Prostate gland (tissue), 2 donors: ENCODE measurements around the gene AP2A1. TPM values are rescaled to one million over a fixed set of nuclear protein-coding genes. Genes with fewer than 3 reads are reported as not detected.

Source experiments
- DNase-seq: peaks from one replicate; pipeline ENCODE4 v3.0.0-alpha.2; 2019; ENCODE audit warnings: low spot score
- H3K27ac ChIP-seq, 2 donors: fragments of 200-600 bp; sonication (generic); 2 replicates each; pipeline ENCODE4 v1.5.1; 2017 to 2019
- H3K27me3 ChIP-seq: fragments of 200-600 bp; sonication (generic); replicated peaks from 2 replicates; pipeline ENCODE4 v1.5.1; 2019; ENCODE audit not compliant: insufficient read depth
- H3K36me3 ChIP-seq, 2 donors: fragments of 200-600 bp; sonication (generic); 1 replicate in 1 of 2; 2 replicates in 1 of 2; pipeline versions ENCODE4 v1.5.1 to v1.8.1; 2017 to 2019
- H3K4me1 ChIP-seq: fragments of 200-600 bp; sonication (generic); replicated peaks from 2 replicates; pipeline ENCODE4 v1.5.1; 2019
- H3K4me3 ChIP-seq, 2 donors: fragments of 200-600 bp; sonication (generic); 2 replicates each; pipeline ENCODE4 v1.5.1; 2017 to 2019
- H3K9me3 ChIP-seq: fragments of 200-600 bp; sonication (generic); 2 replicates; pipeline ENCODE4 v1.5.1; 2017
- CTCF ChIP-seq, 4 experiments: fragments of 200-600 bp in 2 of 4; fragments of 450-650 bp in 2 of 4; sonication (generic) in 2 of 4; IDR thresholded peaks; 1 replicate in 3 of 4; 2 replicates in 1 of 4; pipeline ENCODE4 v1.5.1; 2016 to 2019; ENCODE audit warnings: antibody characterized with exemption in 4 of 4, mild to moderate bottlenecking in 2 of 4, moderate library complexity in 2 of 4
- POLR2A ChIP-seq: fragments of 450-650 bp; IDR thresholded peaks from one replicate; pipeline ENCODE4 v1.6.1; 2016; ENCODE audit warnings: antibody characterized with exemption, mild to moderate bottlenecking
- POLR2AphosphoS5 ChIP-seq: sonication (generic); formaldehyde crosslinking; IDR thresholded peaks from one replicate; pipeline ENCODE4 v1.6.1; 2017; ENCODE audit warnings: antibody characterized with exemption
- WGBS: methylation state at CpG from one replicate; pipeline ENCODE4 v1.1.5; 2018; 5-methylcytosine and 5-hydroxymethylcytosine counted together
- intact Hi-C: fragments of 100-400 bp; cut with DNase I; formaldehyde crosslinking; loops from one replicate; pipeline ENCODE4 v1.14.2; 2022
- total RNA-seq, 2 donors: library from RNA; depleted of rRNA; stranded (reverse); fragments of >200 nt; gene quantifications; one replicate each; pipeline ENCODE4 v1.1.0, GENCODE V29; 2016

AP2A1 gene
- total RNA-seq, 2 donors from 2014 or later: 62.7 to 252 TPM

GRCh38 chr19:49844138-49845095 lies 77.6 kb downstream of the AP2A1 start:
- H3K4me1 ChIP-seq: no peaks in the 10 kb centered on the region
- TF ChIP-seq POLR2AphosphoS5 (no peak), POLR2A (no peak), CTCF (IDR thresholded peaks at IDR 0.05) (no peak)
- H3K27ac ChIP-seq: no peak overlapping the region
- no peaks in the 10 kb centered on the region for H3K27me3 ChIP-seq
- DNase-seq: no peak
- H3K9me3 ChIP-seq: no peaks in the 10 kb centered on the region
- no peak overlapping the region for H3K4me3 ChIP-seq
- H3K36me3 ChIP-seq: no peaks in the 10 kb centered on the region
- intact Hi-C loops: no loop called here
- 87% methylated on average over 18 of the region's 18 CpGs for WGBS

- WGBS: 64% methylated on average over 3 of the region's 3 CpGs
- H3K4me1 ChIP-seq: no peaks in the 10 kb centered on the region
Measured at GRCh38 chr19:49845414-49845813, 78.6 kb downstream of the AP2A1 start.

GRCh38 chr19:49846408-49846807 lies 79.6 kb downstream of the AP2A1 start:
- Histone ChIP-seq H3K27ac (no peak overlapping the region), H3K4me1 (no peaks in the 10 kb centered on the region), H3K36me3 (no peaks in the 10 kb centered on the region), H3K4me3 (no peak overlapping the region), H3K27me3 (no peaks in the 10 kb centered on the region), H3K9me3 (no peaks in the 10 kb centered on the region)
- TF ChIP-seq CTCF (IDR thresholded peaks at IDR 0.05) (no peak), POLR2A (no peak), POLR2AphosphoS5 (no peak)
- 78% methylated on average over 5 of the region's 5 CpGs for WGBS
- intact Hi-C loops: no loop called here
- no peak for DNase-seq

More at GRCh38 chr19:49845414-49845813, 78.6 kb downstream of the AP2A1 start:
- Histone ChIP-seq H3K27ac (no peak overlapping the region), H3K9me3 (no peaks in the 10 kb centered on the region), H3K27me3 (no peaks in the 10 kb centered on the region), H3K36me3 (no peaks in the 10 kb centered on the region), H3K4me3 (no peak overlapping the region)
- no peak for DNase-seq
- TF ChIP-seq POLR2AphosphoS5 (no peak), CTCF (IDR thresholded peaks at IDR 0.05) (no peak), POLR2A (no peak)
- intact Hi-C loops: no loop called here

GRCh38 chr19:49847731-49848696 lies 81.2 kb downstream of the AP2A1 start:
- no peak for DNase-seq
- TF ChIP-seq CTCF (IDR thresholded peaks at IDR 0.05): no peak
- Histone ChIP-seq H3K4me3 (no peak overlapping the region), H3K4me1 (no peaks in the 10 kb centered on the region), H3K9me3 (no peaks in the 10 kb centered on the region), H3K27me3 (no peaks in the 10 kb centered on the region), H3K27ac (no peak overlapping the region), H3K36me3 (no peaks in the 10 kb centered on the region)
- WGBS: 91% methylated on average over 10 of the region's 10 CpGs
- intact Hi-C loops: no loop called here
